Endothelial cell of umbilical vein (primary cell): ENCODE measurements around the gene PKD2. TPM values are rescaled to one million over a fixed set of nuclear protein-coding genes. Genes with fewer than 3 reads are reported as not detected.

Source experiments
- BruUV-seq: library from RNA; stranded (reverse); fragments of 400-500 nt; replicated peaks from 2 replicates; lab custom pipeline; 2021; lab: Mats Ljungman, UMichigan
- CTCF ChIA-PET: fragments of 300-600, 350-600 bp; sonication (Branson Sonifier 250); formaldehyde crosslinking; loops from one replicate; lab custom pipeline; 2021; ENCODE audit warnings: antibody characterized with exemption, inconsistent platforms; lab: Charles Lee
- POLR2A ChIA-PET: fragments of 300-600, 350-600 bp; sonication (Branson Sonifier 250); formaldehyde crosslinking; loops from one replicate; lab custom pipeline; 2021; ENCODE audit warnings: antibody characterized with exemption, inconsistent platforms; lab: Charles Lee
- DNase-seq: peaks from one replicate; pipeline ENCODE4 v3.0.0-alpha.2; 2011; ENCODE audit warnings: low read depth, low spot score
- FAIRE-seq: peaks from 2 replicates; lab custom pipeline; 2011; peaks lifted over from hg19 to GRCh38; lab: Jason Lieb, UNC
- H2AFZ ChIP-seq: 2 replicates; pipeline ENCODE4 v1.6.0; 2012; ENCODE audit warnings: low read depth, low read length, control low read depth, inconsistent platforms
- H3K27ac ChIP-seq: 2 replicates; pipeline ENCODE4 v1.5.1; 2011; ENCODE audit warnings: low read depth, mild to moderate bottlenecking, control low read depth, low read length, moderate library complexity; ENCODE audit not compliant: insufficient read depth
- H3K27me3 ChIP-seq, 2 experiments: 2 replicates each; pipeline versions ENCODE4 v1.6.0 to v1.6.1; 2011; ENCODE audit warnings: low read length in 2 of 2, mixed read lengths in 1 of 2; ENCODE audit not compliant: control insufficient read depth in 2 of 2, insufficient read depth in 2 of 2
- H3K36me3 ChIP-seq, 2 experiments: 2 replicates in 1 of 2; 3 replicates in 1 of 2; pipeline ENCODE4 v1.5.1; 2011; ENCODE audit warnings: low read length in 2 of 2, mild to moderate bottlenecking in 1 of 2, moderate library complexity in 1 of 2; ENCODE audit not compliant: control insufficient read depth in 2 of 2, insufficient read depth in 2 of 2; ENCODE audit errors: extremely low read depth in 1 of 2
- H3K4me1 ChIP-seq: 3 replicates; pipeline ENCODE4 v1.5.1; 2011; ENCODE audit warnings: mild to moderate bottlenecking, low read length; ENCODE audit not compliant: control insufficient read depth, insufficient read depth; ENCODE audit errors: extremely low read depth
- H3K4me2 ChIP-seq: 2 replicates; pipeline ENCODE4 v1.6.1; 2011; ENCODE audit warnings: low read length, control low read depth, mixed read lengths; ENCODE audit not compliant: insufficient read depth
- H3K4me3 ChIP-seq, 3 experiments: fragments of 200-600 bp in 1 of 3; sonication (generic), shearing (Covaris generic) in 1 of 3; replicated peaks in 1 of 3; 2 replicates each; pipeline ENCODE4 v1.5.1; 2011 to 2016; ENCODE audit warnings: control low read depth in 3 of 3, low read length in 3 of 3, mild to moderate bottlenecking in 2 of 3, inconsistent platforms in 1 of 3, low read depth in 1 of 3, moderate library complexity in 1 of 3; ENCODE audit not compliant: insufficient read depth in 1 of 3
- H3K79me2 ChIP-seq: 2 replicates; pipeline ENCODE4 v1.6.0; 2012; ENCODE audit warnings: low read length, inconsistent platforms; ENCODE audit not compliant: control insufficient read depth, insufficient read depth
- H3K9ac ChIP-seq: replicated peaks from 2 replicates; pipeline ENCODE3; 2011; ENCODE audit warnings: low read length, control low read depth; ENCODE audit not compliant: insufficient read depth; ENCODE audit errors: extremely low read depth
- H3K9me1 ChIP-seq: replicated peaks from 3 replicates; pipeline ENCODE4 v1.6.0; 2011; ENCODE audit warnings: mild to moderate bottlenecking, low read length; ENCODE audit not compliant: control insufficient read depth, insufficient read depth; ENCODE audit errors: extremely low read depth
- H3K9me3 ChIP-seq: replicated peaks from 2 replicates; pipeline ENCODE4 v1.5.1; 2012; ENCODE audit warnings: low read length, inconsistent platforms; ENCODE audit not compliant: control insufficient read depth, insufficient read depth
- H4K20me1 ChIP-seq: replicated peaks from 2 replicates; pipeline ENCODE3; 2011; ENCODE audit warnings: mild to moderate bottlenecking, low read length; ENCODE audit not compliant: control insufficient read depth, insufficient read depth; ENCODE audit errors: extremely low read depth
- CTCF ChIP-seq, 2 donors: IDR thresholded peaks; 1 replicate in 1 of 2; 2 replicates in 1 of 2; pipeline ENCODE4 v1.5.1; 2011; ENCODE audit warnings: low read length in 2 of 2, mild to moderate bottlenecking in 2 of 2, moderate library complexity in 2 of 2, control low read depth in 1 of 2, inconsistent platforms in 1 of 2, low read depth in 1 of 2; ENCODE audit not compliant: insufficient read depth in 1 of 2; ENCODE audit errors: extremely low read depth in 1 of 2
- EZH2 ChIP-seq: IDR thresholded peaks from 2 replicates; pipeline ENCODE4 v1.6.1; 2012; ENCODE audit warnings: borderline replicate concordance, low read depth, mild to moderate bottlenecking, moderate library complexity, low read length, inconsistent platforms; ENCODE audit not compliant: severe bottlenecking
- FOS ChIP-seq: IDR thresholded peaks from 2 replicates; pipeline ENCODE4 v1.6.1; 2011; ENCODE audit warnings: mild to moderate bottlenecking, low read length, moderate library complexity, borderline replicate concordance; ENCODE audit not compliant: insufficient read depth
- GATA2 ChIP-seq: IDR thresholded peaks from 2 replicates; pipeline ENCODE4 v1.7.0; 2011; ENCODE audit warnings: low read depth, mild to moderate bottlenecking, moderate library complexity, mixed read lengths, low read length; ENCODE audit not compliant: insufficient read length, insufficient read depth
- JUN ChIP-seq: IDR thresholded peaks from 2 replicates; pipeline ENCODE4 v1.6.1; 2011; ENCODE audit warnings: borderline replicate concordance, low read depth; ENCODE audit not compliant: insufficient read length, insufficient read depth
- MAX ChIP-seq: IDR thresholded peaks from 2 replicates; pipeline ENCODE4 v1.6.1; 2011; ENCODE audit not compliant: insufficient read depth, insufficient read length
- MYC ChIP-seq: IDR thresholded peaks from one replicate; pipeline ENCODE4 v1.6.1; 2011; ENCODE audit warnings: mild to moderate bottlenecking, low read depth, low read length
- POLR2A ChIP-seq: IDR thresholded peaks from 2 replicates; pipeline ENCODE4 v1.6.1; 2012; ENCODE audit warnings: low read depth, mild to moderate bottlenecking, control low read depth, low read length
- POLR2AphosphoS5 ChIP-seq: IDR thresholded peaks from 2 replicates; pipeline ENCODE4 v1.6.1; 2012; ENCODE audit warnings: low read depth, mild to moderate bottlenecking, control low read depth, low read length, moderate library complexity; ENCODE audit not compliant: insufficient read depth
- dilution Hi-C: fragments of 300-500 bp; cut with MboI; formaldehyde crosslinking; loops from one replicate; pipeline ENCODE4 v1.15.0; 2019; ENCODE audit warnings: low sequenced_read_pairs; ENCODE audit not compliant: extremely low pct_ligation_motif_present
- intact Hi-C: fragments of 100-400 bp; cut with micrococcal nuclease; formaldehyde crosslinking; loops from one replicate; pipeline ENCODE4 v1.10.0; 2022
- polyA plus RNA-seq, 4 experiments: library from polyadenylated mRNA; depleted of rRNA in 3 of 4; stranded (reverse) in 3 of 4; unstranded in 1 of 4; fragments of >200 nt; gene quantifications; 2 replicates each; pipeline versions ENCODE4 v1.2.1 to v1.2.3, GENCODE V29; 2011 to 2012; ENCODE audit warnings: missing spikeins in 1 of 4
- total RNA-seq: library from RNA; stranded (reverse); gene quantifications from 2 replicates; pipeline ENCODE4 v1.2.3, GENCODE V29; 2021

Gene PKD2
- total and polyA plus RNA-seq, 2 donors (not counting 3 experiments of a cell fraction or from before 2014, with no cell fraction given) = 23.1 to 27.0 TPM

GRCh38 chr4:88063634-88064296 lies 56.3 kb downstream of the PKD2 start:
- H3K4me3 ChIP-seq = no peak overlapping the region
- H4K20me1 ChIP-seq = no peaks in the 10 kb centered on the region
- BruUV-seq = no TSS peak
- no peak overlapping the region for H3K27ac ChIP-seq
- H3K9ac ChIP-seq = no peak overlapping the region
- TF ChIP-seq JUN (no peak), MYC (no peak), POLR2A (no peak), GATA2 (no peak), FOS (no peak), CTCF (IDR thresholded peaks at IDR 0.05; ENCODE audit: extremely low read depth in 1 of 2, insufficient read depth in 1 of 2, low read depth in 1 of 2, low read length in 2 of 2) (no peak), EZH2 (no peak), POLR2AphosphoS5 (no peak), MAX (no peak)
- DNase-seq = no peak
- ChIA-PET CTCF (interaction anchor here (0.6 to 2.6 kb wide), 4 partner anchors 9 to 147 kb away, joined by 3 to 11 read pairs (median 6); no protein-coding TSS in a partner anchor), POLR2A (interaction anchor here (0.7 kb wide), 1 partner anchor 30 kb away, joined by 3 read pairs; no protein-coding TSS in a partner anchor)
- dilution Hi-C loops = no loop called here
- FAIRE-seq = no peak
- no peak overlapping the region for H2AFZ ChIP-seq
- peaks cover 6% of the 10 kb centered on the region for H3K4me1 ChIP-seq
- H3K4me2 ChIP-seq = no peak overlapping the region
- no peaks in the 10 kb centered on the region for H3K9me3 ChIP-seq
- H3K27me3 ChIP-seq = no peaks in the 10 kb centered on the region
- no peaks in the 10 kb centered on the region for H3K9me1 ChIP-seq
- peaks cover 0 to 12% of the 10 kb centered on the region in 2 experiments for H3K36me3 ChIP-seq
- intact Hi-C loops = no loop called here
- no peaks in the 10 kb centered on the region for H3K79me2 ChIP-seq
